CD8-positive, alpha-beta memory T cell (primary cell): Measurements from ENCODE around the gene REXO1. TPM values are rescaled to one million over a fixed set of nuclear protein-coding genes. Genes with fewer than 3 reads are reported as not detected.

Experiments
- CTCF ChIA-PET: fragments of 350-600 bp; sonication (Branson Sonifier 250); formaldehyde crosslinking; loops from one replicate; lab custom pipeline; 2021; ENCODE audit warnings: antibody characterized with exemption; lab: Charles Lee
- POLR2A ChIA-PET: fragments of 350-600 bp; sonication (Branson Sonifier 250); formaldehyde crosslinking; loops from one replicate; lab custom pipeline; 2021; ENCODE audit warnings: antibody characterized with exemption; lab: Charles Lee
- DNase-seq, 5 donors: peaks; one replicate each; pipeline versions ENCODE4 v3.0.0 to v3.0.0-alpha.2; 2020 to 2022; ENCODE audit warnings: mixed read lengths in 1 of 5
- H3K27ac ChIP-seq: one replicate; pipeline ENCODE4 v1.7.0; 2013; ENCODE audit warnings: low read depth, mild to moderate bottlenecking, low read length, moderate library complexity
- H3K27me3 ChIP-seq: 2 replicates; pipeline ENCODE4 v1.7.0; 2013; ENCODE audit warnings: low read length, mild to moderate bottlenecking; ENCODE audit not compliant: insufficient read depth, poor library complexity, severe bottlenecking
- H3K36me3 ChIP-seq: 2 replicates; pipeline ENCODE4 v1.7.0; 2013; ENCODE audit warnings: mild to moderate bottlenecking, low read length, moderate library complexity; ENCODE audit not compliant: insufficient read depth
- H3K4me1 ChIP-seq: 2 replicates; pipeline ENCODE4 v1.7.0; 2013; ENCODE audit warnings: mild to moderate bottlenecking, low read length, moderate library complexity; ENCODE audit not compliant: insufficient read depth
- H3K4me3 ChIP-seq: 2 replicates; pipeline ENCODE4 v1.7.0; 2013; ENCODE audit warnings: mild to moderate bottlenecking, low read length
- H3K9me3 ChIP-seq: 2 replicates; pipeline ENCODE4 v1.7.0; 2013; ENCODE audit warnings: mild to moderate bottlenecking, low read length
- H3K27ac Mint-ChIP-seq, 8 donors: one replicate each; pipeline ENCODE4 v1.8.0; 2020 to 2021; ENCODE audit warnings: mixed read lengths in 8 of 8, mild to moderate bottlenecking in 6 of 8, inconsistent platforms in 3 of 8, moderate library complexity in 3 of 8
- H3K27me3 Mint-ChIP-seq, 2 donors: one replicate each; pipeline ENCODE4 v1.8.0; 2020 to 2021; ENCODE audit warnings: mixed read lengths in 2 of 2, mild to moderate bottlenecking in 1 of 2, moderate library complexity in 1 of 2
- H3K36me3 Mint-ChIP-seq, 3 donors: one replicate each; pipeline ENCODE4 v1.8.0; 2020 to 2021; ENCODE audit warnings: mixed read lengths in 3 of 3, inconsistent platforms in 1 of 3, mild to moderate bottlenecking in 1 of 3
- H3K4me1 Mint-ChIP-seq, 3 donors: one replicate each; pipeline ENCODE4 v1.8.0; 2020 to 2021; ENCODE audit warnings: mixed read lengths in 3 of 3, inconsistent platforms in 1 of 3, mild to moderate bottlenecking in 1 of 3
- H3K4me3 Mint-ChIP-seq, 7 donors: one replicate each; pipeline ENCODE4 v1.8.0; 2020 to 2021; ENCODE audit warnings: mixed read lengths in 7 of 7, mild to moderate bottlenecking in 6 of 7, moderate library complexity in 4 of 7, inconsistent platforms in 2 of 7
- H3K9me3 Mint-ChIP-seq, 5 donors: one replicate each; pipeline ENCODE4 v1.8.0; 2020 to 2022; ENCODE audit warnings: mixed read lengths in 5 of 5, mild to moderate bottlenecking in 3 of 5, moderate library complexity in 2 of 5, inconsistent platforms in 1 of 5
- polyA plus RNA-seq: library from polyadenylated mRNA; unstranded; fragments of 300-500 nt; fragmentation: Illumina TruSeq; gene quantifications from one replicate; pipeline ENCODE4 v1.2.3, GENCODE V29; 2021
- total RNA-seq, 2 experiments: library from RNA; stranded (reverse); gene quantifications; one replicate each; pipeline ENCODE4 v1.2.3, GENCODE V29; 2021

REXO1 gene
- total and polyA plus RNA-seq, 3 experiments from 2014 or later, result 8.7 to 63.7 (median 61.0) TPM

- Histone ChIP-seq H3K27me3 (peaks cover 17% of the 10 kb centered on the region), H3K36me3 (no peaks in the 10 kb centered on the region), H3K4me3 (no peak overlapping the region), H3K4me1 (no peaks in the 10 kb centered on the region), H3K9me3 (peaks cover 6% of the 10 kb centered on the region), H3K27ac (no peak overlapping the region)
- Mint-ChIP-seq H3K27me3 (peaks cover 43 to 53% of the 10 kb centered on the region in 2 donors), H3K4me3 (no peak overlapping the region), H3K4me1 (no peaks in the 10 kb centered on the region), H3K9me3 (peaks cover 0 to 18% (median 9%) of the 10 kb centered on the region in 5 donors), H3K27ac (no peak overlapping the region), H3K36me3 (no peaks in the 10 kb centered on the region)
- no peak for DNase-seq
- ChIA-PET POLR2A (no interaction called here), CTCF (interaction anchor here (1.6 kb wide), 1 partner anchor 42 kb away, joined by 4 read pairs; no protein-coding TSS in a partner anchor)
Measured at GRCh38 chr19:1783874-1784273, 64.4 kb downstream of the REXO1 start.

- no peak overlapping the region for H3K27ac Mint-ChIP-seq
- Histone ChIP-seq H3K27ac (no peak overlapping the region), H3K27me3 (peaks cover 17% of the 10 kb centered on the region), H3K36me3 (no peaks in the 10 kb centered on the region), H3K4me3 (no peak overlapping the region), H3K9me3 (peaks cover 6% of the 10 kb centered on the region), H3K4me1 (no peaks in the 10 kb centered on the region)
- POLR2A ChIA-PET, result no interaction called here
- H3K27me3 Mint-ChIP-seq, result peaks cover 44 to 58% of the 10 kb centered on the region in 2 donors
- no peak overlapping the region for H3K4me3 Mint-ChIP-seq
- H3K4me1 Mint-ChIP-seq, result no peaks in the 10 kb centered on the region
- CTCF ChIA-PET, result interaction anchor here (1.6 to 2.2 kb wide), 3 partner anchors 10 to 43 kb away, joined by 4 to 12 read pairs (median 5); no protein-coding TSS in a partner anchor
- no peak for DNase-seq
- peaks cover 0 to 18% (median 9%) of the 10 kb centered on the region in 5 donors for H3K9me3 Mint-ChIP-seq
- no peaks in the 10 kb centered on the region for H3K36me3 Mint-ChIP-seq
Measured at GRCh38 chr19:1783354-1783753, 64.9 kb downstream of the REXO1 start.

GRCh38 chr19:1782521-1782920 is 65.8 kb downstream of the REXO1 start:
- CTCF ChIA-PET, result interaction anchor here (0.9 to 2.2 kb wide), 6 partner anchors 10 to 50 kb away, joined by 4 to 12 read pairs (median 4); no protein-coding TSS in a partner anchor
- H3K36me3 Mint-ChIP-seq, result no peaks in the 10 kb centered on the region
- peaks cover 46 to 64% of the 10 kb centered on the region in 2 donors for H3K27me3 Mint-ChIP-seq

GRCh38 chr19:1780272-1780958 is 67.9 kb downstream of the REXO1 start:
- no peaks in the 10 kb centered on the region for H3K4me1 ChIP-seq
- peaks cover 37% of the 10 kb centered on the region for H3K27me3 ChIP-seq
- no peak overlapping the region for H3K4me3 ChIP-seq
- H3K9me3 ChIP-seq, result peaks cover 6% of the 10 kb centered on the region
- POLR2A ChIA-PET, result no interaction called here
- Mint-ChIP-seq H3K27ac (no peak overlapping the region), H3K27me3 (peaks cover 55 to 67% of the 10 kb centered on the region in 2 donors), H3K36me3 (no peaks in the 10 kb centered on the region), H3K4me3 (no peak overlapping the region), H3K4me1 (peaks cover 0 to 6% (median 3%) of the 10 kb centered on the region in 3 donors), H3K9me3 (peaks cover 0 to 21% (median 12%) of the 10 kb centered on the region in 5 donors)
- H3K36me3 ChIP-seq, result no peaks in the 10 kb centered on the region
- CTCF ChIA-PET, result interaction anchor here (1.1 to 1.7 kb wide), 2 partner anchors 48 to 58 kb away, joined by 4 read pairs; no protein-coding TSS in a partner anchor
- no peak for DNase-seq
- no peak overlapping the region for H3K27ac ChIP-seq

More at GRCh38 chr19:1782521-1782920, 65.8 kb downstream of the REXO1 start:
- no peak overlapping the region for H3K4me3 ChIP-seq
- no peaks in the 10 kb centered on the region for H3K4me1 Mint-ChIP-seq
- H3K36me3 ChIP-seq, result no peaks in the 10 kb centered on the region
- H3K27me3 ChIP-seq, result peaks cover 17% of the 10 kb centered on the region
- no peaks in the 10 kb centered on the region for H3K4me1 ChIP-seq
- no peak for DNase-seq
- H3K27ac ChIP-seq, result no peak overlapping the region
- H3K27ac Mint-ChIP-seq, result no peak overlapping the region
- no peak overlapping the region for H3K4me3 Mint-ChIP-seq
- H3K9me3 ChIP-seq, result peaks cover 6% of the 10 kb centered on the region
- peaks cover 0 to 18% (median 9%) of the 10 kb centered on the region in 5 donors for H3K9me3 Mint-ChIP-seq
- POLR2A ChIA-PET, result no interaction called here

GRCh38 chr19:1779574-1779973 is 68.7 kb downstream of the REXO1 start:
- POLR2A ChIA-PET, result no interaction called here
- H3K4me3 Mint-ChIP-seq, result no peak overlapping the region
- no peaks in the 10 kb centered on the region for H3K36me3 Mint-ChIP-seq
- no peak overlapping the region for H3K27ac Mint-ChIP-seq
- no peak for DNase-seq
- peaks cover 0 to 6% (median 3%) of the 10 kb centered on the region in 3 donors for H3K4me1 Mint-ChIP-seq
- peaks cover 43% of the 10 kb centered on the region for H3K27me3 ChIP-seq
- H3K4me3 ChIP-seq, result no peak overlapping the region
- no peak overlapping the region for H3K27ac ChIP-seq
- no peaks in the 10 kb centered on the region for H3K4me1 ChIP-seq
- H3K36me3 ChIP-seq, result no peaks in the 10 kb centered on the region
- CTCF ChIA-PET, result no interaction called here
- peaks cover 0 to 21% (median 12%) of the 10 kb centered on the region in 5 donors for H3K9me3 Mint-ChIP-seq
- peaks cover 6% of the 10 kb centered on the region for H3K9me3 ChIP-seq
- H3K27me3 Mint-ChIP-seq, result peaks cover 56 to 68% of the 10 kb centered on the region in 2 donors

- Mint-ChIP-seq H3K9me3 (peaks cover 0 to 18% (median 9%) of the 10 kb centered on the region in 5 donors), H3K27me3 (peaks cover 59 to 71% of the 10 kb centered on the region in 2 donors), H3K4me1 (peaks cover 0 to 6% (median 3%) of the 10 kb centered on the region in 3 donors), H3K36me3 (no peaks in the 10 kb centered on the region), H3K27ac (peak overlapping the region in 1 of 8 donors; percentile 40), H3K4me3 (no peak overlapping the region)
- no peaks in the 10 kb centered on the region for H3K36me3 ChIP-seq
- no peak overlapping the region for H3K27ac ChIP-seq
- no peaks in the 10 kb centered on the region for H3K4me1 ChIP-seq
- ChIA-PET CTCF (interaction anchor here (0.7 kb wide), 1 partner anchor 55 kb away, joined by 4 read pairs; no protein-coding TSS in a partner anchor), POLR2A (interaction anchor here (0.7 kb wide), 1 partner anchor 570 kb away, joined by 6 read pairs; no protein-coding TSS in a partner anchor)
- H3K9me3 ChIP-seq, result peaks cover 6% of the 10 kb centered on the region
- H3K4me3 ChIP-seq, result no peak overlapping the region
- H3K27me3 ChIP-seq, result peaks cover 45% of the 10 kb centered on the region
- no peak for DNase-seq
Measured at GRCh38 chr19:1777149-1777548, 71.1 kb downstream of the REXO1 start.

- POLR2A ChIA-PET, result interaction anchor here (0.7 kb wide), 1 partner anchor 570 kb away, joined by 6 read pairs; no protein-coding TSS in a partner anchor
- Mint-ChIP-seq H3K27me3 (peaks cover 55 to 67% of the 10 kb centered on the region in 2 donors), H3K4me3 (no peak overlapping the region), H3K4me1 (peaks cover 0 to 6% (median 3%) of the 10 kb centered on the region in 3 donors), H3K27ac (no peak overlapping the region), H3K36me3 (no peaks in the 10 kb centered on the region), H3K9me3 (peaks cover 0 to 13% (median 9%) of the 10 kb centered on the region in 5 donors)
- DNase-seq, result no peak
- peaks cover 40% of the 10 kb centered on the region for H3K27me3 ChIP-seq
- H3K4me3 ChIP-seq, result no peak overlapping the region
- CTCF ChIA-PET, result no interaction called here
- no peak overlapping the region for H3K27ac ChIP-seq
- H3K36me3 ChIP-seq, result no peaks in the 10 kb centered on the region
- peaks cover 2% of the 10 kb centered on the region for H3K9me3 ChIP-seq
- H3K4me1 ChIP-seq, result no peaks in the 10 kb centered on the region
Measured at GRCh38 chr19:1776606-1777147, 71.6 kb downstream of the REXO1 start.
